Stimulated activated CD8-positive, alpha-beta memory T cell treated with anti-CD3 and anti-CD28 coated beads, Interleukin-12 subunit alpha, Interleukin-12 subunit beta, amount 100 ng/mL, for 4 hours (primary cell): ENCODE measurements around the gene APC2.
A peak's percentile ranks its signal among the peaks of the same experiment; 100 is the strongest.
"Not testable (repeated sequence)": the region's sequence is repeated elsewhere in the genome, so short reads cannot be mapped to it uniquely, and the experiment has no call there.

Experiments used
- DNase-seq: peaks from one replicate; pipeline ENCODE4 v3.0.0-alpha.2; 2020; ENCODE audit warnings: low read depth

Gene APC2

GRCh38 chr19:1496714-1497577, 47.0 kb downstream of the APC2 start:
- DNase-seq = no peak

- DNase-seq = no peak
Measured at GRCh38 chr19:1497578-1498235, 47.8 kb downstream of the APC2 start.

- not testable (repeated sequence) for DNase-seq
Measured at GRCh38 chr19:1499231-1499630, 49.3 kb downstream of the APC2 start.

- DNase-seq = no peak
Measured at GRCh38 chr19:1501200-1501595, 51.3 kb downstream of the APC2 start.

GRCh38 chr19:1502433-1503088, 52.6 kb downstream of the APC2 start:
- no peak for DNase-seq

- peak; percentile 38 for DNase-seq
Measured at GRCh38 chr19:1503089-1503924, 53.4 kb downstream of the APC2 start.

- DNase-seq = no peak
Measured at GRCh38 chr19:1503925-1504773, 54.2 kb downstream of the APC2 start.

- no peak for DNase-seq
Measured at GRCh38 chr19:1505012-1505411, 55.1 kb downstream of the APC2 start.

GRCh38 chr19:1505991-1506881, 56.3 kb downstream of the APC2 start:
- no peak for DNase-seq

- DNase-seq = no peak
Measured at GRCh38 chr19:1507192-1507660, 57.3 kb downstream of the APC2 start.

- DNase-seq = peak; percentile 77
Measured at GRCh38 chr19:1507763-1508506, 58.0 kb downstream of the APC2 start.

GRCh38 chr19:1508507-1508856, 58.6 kb downstream of the APC2 start:
- no peak for DNase-seq

GRCh38 chr19:1509602-1510441, 59.9 kb downstream of the APC2 start:
- DNase-seq = no peak

- DNase-seq = no peak
Measured at GRCh38 chr19:1510442-1510806, 60.5 kb downstream of the APC2 start.

- no peak for DNase-seq
Measured at GRCh38 chr19:1510807-1511206, 60.9 kb downstream of the APC2 start.

- DNase-seq = no peak
Measured at GRCh38 chr19:1511318-1512317, 61.7 kb downstream of the APC2 start.
